GM23338 (cell line): ENCODE results near the gene RPF1. TPM values are rescaled to one million over a fixed set of nuclear protein-coding genes. Genes with fewer than 3 reads are reported as not detected.

ENCODE experiments used
- ATAC-seq: fragments of 200-7000 bp; cut with Tn5 transposase; 3 replicates; pipeline ENCODE4 v1.9.1; 2020
- DNase-seq: peaks from one replicate; pipeline ENCODE4 v3.0.0-alpha.2; 2015; ENCODE audit warnings: low spot score
- H2AFZ ChIP-seq: fragments of 200-600 bp; sonication (generic); 2 replicates; pipeline ENCODE4 v1.8.0; 2016; ENCODE audit warnings: antibody characterized with exemption, mild to moderate bottlenecking, moderate library complexity
- H3F3A ChIP-seq: fragments of 200-600 bp; sonication (generic); replicated peaks from 2 replicates; pipeline ENCODE4 v1.8.0; 2017; ENCODE audit warnings: antibody characterized with exemption, mixed run types, low read depth
- H3K27ac ChIP-seq: fragments of 200-600 bp; sonication (generic); 2 replicates; pipeline ENCODE4 v1.6.1; 2016; ENCODE audit warnings: low read depth
- H3K27me3 ChIP-seq: fragments of 200-600 bp; sonication (generic); 2 replicates; pipeline ENCODE4 v1.8.0; 2016; ENCODE audit warnings: mild to moderate bottlenecking, mixed run types, moderate library complexity; ENCODE audit not compliant: insufficient read depth
- H3K36me3 ChIP-seq: fragments of 200-600 bp; sonication (generic); 2 replicates; pipeline ENCODE4 v1.8.0; 2016; ENCODE audit warnings: mild to moderate bottlenecking; ENCODE audit not compliant: insufficient read depth
- H3K4me1 ChIP-seq: fragments of 200-600 bp; sonication (generic); 2 replicates; pipeline ENCODE4 v1.8.0; 2016; ENCODE audit warnings: mild to moderate bottlenecking, moderate library complexity; ENCODE audit not compliant: insufficient read depth
- H3K4me2 ChIP-seq: fragments of 200-600 bp; sonication (generic); 2 replicates; pipeline ENCODE4 v1.7.1; 2017; ENCODE audit warnings: mixed run types
- H3K4me3 ChIP-seq: fragments of 200-600 bp; sonication (generic); 2 replicates; pipeline ENCODE4 v1.6.1; 2016; ENCODE audit warnings: mixed run types
- H3K79me2 ChIP-seq: fragments of 200-600 bp; sonication (generic); replicated peaks from 2 replicates; pipeline ENCODE4 v1.8.0; 2017; ENCODE audit warnings: mild to moderate bottlenecking; ENCODE audit not compliant: insufficient read depth
- H3K9me2 ChIP-seq: fragments of 200-600 bp; sonication (generic); 2 replicates; pipeline ENCODE4 v1.8.0; 2017; ENCODE audit not compliant: insufficient read depth
- H4K20me1 ChIP-seq: fragments of 200-600 bp; sonication (generic); replicated peaks from 2 replicates; pipeline ENCODE4 v1.8.0; 2017; ENCODE audit warnings: mild to moderate bottlenecking; ENCODE audit not compliant: insufficient read depth
- H3K27ac Mint-ChIP-seq: 2 replicates; pipeline ENCODE4 v1.8.0; 2020; ENCODE audit warnings: inconsistent platforms, mild to moderate bottlenecking, moderate library complexity, mixed read lengths
- H3K27me3 Mint-ChIP-seq: 3 replicates; pipeline ENCODE4 v1.8.0; 2022; ENCODE audit warnings: low read depth, mild to moderate bottlenecking, moderate library complexity, mixed read lengths, inconsistent platforms; ENCODE audit not compliant: insufficient read depth, poor library complexity
- H3K36me3 Mint-ChIP-seq: 3 replicates; pipeline ENCODE4 v1.8.0; 2021; ENCODE audit warnings: low read depth, mild to moderate bottlenecking, inconsistent platforms, moderate library complexity, mixed read lengths
- H3K4me1 Mint-ChIP-seq: 3 replicates; pipeline ENCODE4 v1.8.0; 2020; ENCODE audit warnings: mild to moderate bottlenecking, inconsistent platforms, mixed read lengths
- H3K4me3 Mint-ChIP-seq: 3 replicates; pipeline ENCODE4 v1.8.0; 2021; ENCODE audit warnings: moderate library complexity, mild to moderate bottlenecking, inconsistent platforms, mixed read lengths
- H3K9me3 Mint-ChIP-seq: 3 replicates; pipeline ENCODE4 v1.8.0; 2020; ENCODE audit warnings: moderate library complexity, mild to moderate bottlenecking, inconsistent platforms, mixed read lengths
- CREB1 ChIP-seq: fragments of 250-450 bp; sonication (Bioruptor Pico); IDR thresholded peaks from 2 replicates; pipeline ENCODE4 v1.5.0; 2020; ENCODE audit warnings: low read depth, mild to moderate bottlenecking, moderate library complexity
- CTCF ChIP-seq, 2 experiments: fragments of 200-600 bp in 1 of 2; sonication (generic) in 1 of 2; conservative IDR thresholded peaks; 2 replicates each; pipeline versions ENCODE4 v1.5.1 to v1.6.1; 2016 to 2017; ENCODE audit warnings: antibody characterized with exemption in 2 of 2, low read depth in 2 of 2, mild to moderate bottlenecking in 2 of 2, moderate library complexity in 1 of 2
- ETS1 ChIP-seq: IDR thresholded peaks from 2 replicates; pipeline ENCODE4 v1.6.1; 2016; ENCODE audit warnings: antibody characterized with exemption
- EZH2 ChIP-seq: fragments of 200-600 bp; sonication (generic); IDR thresholded peaks from one replicate; pipeline ENCODE4 v1.8.0; 2017; ENCODE audit warnings: antibody characterized with exemption, mild to moderate bottlenecking, low read depth; ENCODE audit not compliant: unreplicated experiment
- EZH2phosphoT487 ChIP-seq: fragments of 200-600 bp; sonication (generic); IDR thresholded peaks from one replicate; pipeline ENCODE4 v1.8.1; 2018; ENCODE audit warnings: antibody characterized with exemption; ENCODE audit not compliant: unreplicated experiment
- JUNB ChIP-seq: IDR thresholded peaks from one replicate; pipeline ENCODE4 v1.6.1; 2016; ENCODE audit warnings: antibody characterized with exemption; ENCODE audit not compliant: unreplicated experiment
- NANOG ChIP-seq: IDR thresholded peaks from 2 replicates; pipeline ENCODE4 v1.6.1; 2016; ENCODE audit warnings: antibody characterized with exemption, borderline replicate concordance
- POLR2AphosphoS5 ChIP-seq: IDR thresholded peaks from 2 replicates; pipeline ENCODE4 v1.6.1; 2016; ENCODE audit warnings: antibody characterized with exemption, low read depth
- REST ChIP-seq: IDR thresholded peaks from one replicate; pipeline ENCODE4 v1.6.1; 2018; ENCODE audit warnings: antibody characterized with exemption; ENCODE audit not compliant: unreplicated experiment
- STAT1 ChIP-seq: IDR thresholded peaks from one replicate; pipeline ENCODE4 v1.6.1; 2016; ENCODE audit warnings: antibody characterized with exemption; ENCODE audit not compliant: unreplicated experiment
- ZNF114 ChIP-seq: fragments of 250-450 bp; sonication (Bioruptor Pico); IDR thresholded peaks from 2 replicates; pipeline ENCODE4 v1.5.0; 2020; ENCODE audit warnings: mild to moderate bottlenecking, moderate library complexity
- ZNF331 ChIP-seq: fragments of 250-450 bp; sonication (Bioruptor Pico); IDR thresholded peaks from 2 replicates; pipeline ENCODE4 v1.5.0; 2020; ENCODE audit warnings: low read depth, mild to moderate bottlenecking, moderate library complexity
- ZNF462 ChIP-seq: fragments of 250-450 bp; sonication (Bioruptor Pico); IDR thresholded peaks from 2 replicates; pipeline ENCODE4 v1.5.0; 2020; ENCODE audit warnings: mild to moderate bottlenecking, moderate library complexity
- polyA plus RNA-seq: library from polyadenylated mRNA; unstranded; fragments of >200 nt; fragmentation: Nextera tagmentation; extraction: Ambion mirVana; gene quantifications from 2 replicates; pipeline ENCODE4 v1.2.1, GENCODE V29; 2016
- total RNA-seq: library from RNA; depleted of rRNA; stranded (reverse); fragments of >200 nt; shearing (Covaris generic); gene quantifications from 2 replicates; pipeline ENCODE4 v1.2.3, GENCODE V29; 2014

The RPF1 gene
- total and polyA plus RNA-seq, 2 experiments from 2014 or later = 56.4 to 57.1 TPM

- Mint-ChIP-seq H3K4me1 (peaks cover 2% of the 10 kb centered on the region; the same call in 2 of the 3 replicates), H3K27me3 (peaks cover 6% of the 10 kb centered on the region), H3K4me3 (no peak overlapping the region), H3K9me3 (peaks cover 9% of the 10 kb centered on the region; the same call in 1 of the 3 replicates), H3K27ac (no peak overlapping the region), H3K36me3 (peaks cover 10% of the 10 kb centered on the region; the same call in 1 of the 3 replicates)
- Histone ChIP-seq H3K36me3 (no peaks in the 10 kb centered on the region), H3K4me1 (peaks cover 9% of the 10 kb centered on the region), H3K79me2 (peaks cover 3% of the 10 kb centered on the region), H3K4me2 (no peak overlapping the region), H3K27me3 (peaks cover 2% of the 10 kb centered on the region), H2AFZ (no peak overlapping the region), H3K9me2 (no peaks in the 10 kb centered on the region; the same call in 1 of the 2 replicates), H3K27ac (no peak overlapping the region), H3K4me3 (no peak overlapping the region), H3F3A (no peaks in the 10 kb centered on the region), H4K20me1 (no peaks in the 10 kb centered on the region)
- DNase-seq (no peak), ATAC-seq (no peak)
- no peak for TF ChIP-seq EZH2phosphoT487
- TF ChIP-seq ZNF331 (CRISPR knock-in tag) = no peak
- TF ChIP-seq REST = no peak
- no peak for TF ChIP-seq POLR2AphosphoS5
- no peak for TF ChIP-seq ETS1
- TF ChIP-seq EZH2 = no peak
- no peak for TF ChIP-seq ZNF462
- TF ChIP-seq STAT1 = no peak
- no peak for TF ChIP-seq NANOG
- no peak for TF ChIP-seq JUNB
- TF ChIP-seq CREB1 = no peak
- TF ChIP-seq ZNF114 (CRISPR knock-in tag) = no peak
- TF ChIP-seq CTCF (conservative IDR thresholded peaks at IDR 0.05; ENCODE audit: low read depth in 2 of 2) = no peak
These were observed 31.1 kb downstream of the RPF1 start for GRCh38 chr1:84510165-84510564.
